ENCODE results near the gene MMP13.
"Not testable (repeated sequence)": the region's sequence is repeated elsewhere in the genome, so short reads cannot be mapped to it uniquely, and the experiment has no call there.

MMP13 gene

DNA sequence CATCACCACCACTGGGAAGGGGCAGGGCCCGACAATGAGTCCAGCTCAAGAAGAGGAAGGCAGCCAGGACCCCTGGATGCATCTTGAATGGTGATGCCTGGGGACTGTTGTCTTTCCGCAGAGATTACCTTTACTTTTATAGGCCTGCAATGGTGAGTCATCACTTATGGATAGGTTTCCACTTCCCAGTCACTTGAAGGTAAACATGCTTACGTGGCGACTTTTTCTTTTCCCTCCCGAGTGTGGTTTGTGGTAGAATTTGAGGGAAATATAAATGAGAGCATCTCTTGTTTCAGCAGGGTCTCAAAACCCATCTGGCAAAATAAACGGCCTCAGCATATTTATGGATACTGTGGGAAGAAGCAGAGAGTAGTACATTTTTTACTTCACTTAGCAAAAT, at the start of gene MMP13:
TSS of gene MMP13 (minus strand) at position 109 of the 400 bp plus-strand sequence. CDS start at position 82, 27 bp downstream.
- DNase-seq (ENCODE audit: low read depth in 1 of 2, low spot score in 1 of 2), result no peak

- DNase-seq (ENCODE audit: low read depth in 1 of 2, low spot score in 1 of 2), result not testable (repeated sequence)
Observed at GRCh38 chr11:103004234-103004633, 48.7 kb upstream of the MMP13 start.

DNA sequence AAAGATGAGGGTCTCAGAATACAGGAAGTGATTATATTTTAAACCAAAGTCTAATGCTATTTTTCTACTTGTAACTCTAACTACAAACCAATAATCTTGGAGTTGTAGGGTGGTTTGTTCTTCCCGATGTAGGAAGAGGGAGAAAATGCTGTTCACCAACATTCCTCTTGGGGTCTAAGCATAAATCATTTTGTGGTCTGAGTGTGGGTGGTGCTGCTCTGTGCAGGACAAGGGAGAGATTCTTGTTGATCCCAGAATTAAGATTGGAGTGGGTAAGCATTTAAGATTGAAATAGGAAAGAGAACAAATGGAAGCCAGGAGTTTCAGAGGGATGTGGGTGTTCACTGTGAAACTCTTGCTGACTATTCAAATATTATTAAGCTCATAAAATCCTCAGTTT, 38.6 kb upstream of the MMP13 start:
- no peak for DNase-seq (ENCODE audit: low read depth in 1 of 2, low spot score in 1 of 2)

- DNase-seq (ENCODE audit: low read depth in 1 of 2, low spot score in 1 of 2), result no peak
Observed at GRCh38 chr11:102991776-102992175, 36.2 kb upstream of the MMP13 start.

DNA sequence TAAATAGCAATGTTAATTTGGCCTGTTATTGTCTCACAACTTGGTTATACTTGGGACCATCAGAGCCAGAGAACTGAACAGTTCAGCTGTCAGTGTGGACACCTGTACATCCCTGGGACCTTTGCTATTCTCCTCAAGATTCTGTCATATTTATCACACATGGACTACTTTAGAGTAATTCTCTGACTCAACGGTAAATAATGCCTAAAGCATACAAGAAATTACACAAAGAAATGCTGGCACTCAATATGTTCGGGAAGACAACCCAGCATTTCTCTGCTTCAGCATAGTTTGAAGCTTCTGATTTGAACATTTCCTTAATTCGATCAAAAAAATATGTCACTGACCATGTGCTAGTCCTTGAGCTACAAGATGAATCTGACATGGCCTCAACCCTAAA, 34.6 kb upstream of the MMP13 start:
- DNase-seq (ENCODE audit: low read depth in 1 of 2, low spot score in 1 of 2), result no peak

- DNase-seq (ENCODE audit: low read depth in 1 of 2, low spot score in 1 of 2), result no peak
Observed at GRCh38 chr11:102989379-102990047, 34.0 kb upstream of the MMP13 start.

DNA sequence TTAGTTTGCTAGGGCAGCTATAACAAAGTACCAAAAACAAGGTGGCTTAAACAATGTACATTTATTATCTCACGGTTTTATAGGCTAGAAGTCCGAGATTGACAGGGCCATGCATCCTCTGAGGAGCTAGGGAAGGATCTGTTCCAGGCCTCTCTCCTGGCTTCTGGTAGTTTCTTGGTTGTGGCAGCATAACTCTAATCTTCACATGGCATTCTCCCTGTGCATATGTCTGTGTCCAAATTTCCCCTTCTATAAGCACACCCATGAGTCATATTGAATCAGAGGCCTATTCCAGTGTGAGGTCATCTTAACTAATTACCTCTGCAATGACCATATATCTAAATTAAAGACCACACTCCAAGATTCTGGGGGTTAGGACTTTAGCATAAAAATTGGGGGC, 31.3 kb upstream of the MMP13 start:
- DNase-seq (ENCODE audit: low read depth in 1 of 2, low spot score in 1 of 2), result no peak

- DNase-seq (ENCODE audit: low read depth in 1 of 2, low spot score in 1 of 2), result no peak
Observed at GRCh38 chr11:102985850-102986249, 30.3 kb upstream of the MMP13 start.

DNA sequence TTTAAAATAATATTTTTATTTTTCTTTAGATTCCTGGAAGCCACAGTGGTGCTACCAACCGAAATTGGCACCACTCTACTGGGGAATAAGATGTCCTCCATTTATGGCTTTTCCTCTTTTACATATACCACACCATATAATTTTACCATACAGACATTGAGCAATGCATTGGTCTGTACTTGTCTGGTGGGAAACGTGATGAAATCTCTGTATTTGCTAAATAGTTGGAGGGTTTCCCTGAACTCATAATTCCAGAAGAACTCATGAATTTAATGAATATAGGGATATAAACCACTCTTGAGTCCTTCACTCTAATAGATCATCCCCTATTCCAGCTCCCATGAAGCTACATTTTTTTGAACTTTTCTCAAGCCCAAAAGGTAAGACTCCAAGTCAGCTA, 28.0 kb upstream of the MMP13 start:
- no peak for DNase-seq (ENCODE audit: low read depth in 1 of 2, low spot score in 1 of 2)

- DNase-seq (ENCODE audit: low read depth in 1 of 2, low spot score in 1 of 2), result no peak
Observed at GRCh38 chr11:102981324-102981910, 25.9 kb upstream of the MMP13 start.

- DNase-seq (ENCODE audit: low read depth in 1 of 2, low spot score in 1 of 2), result no peak
Observed at GRCh38 chr11:102974552-102975280, 19.2 kb upstream of the MMP13 start.

DNA sequence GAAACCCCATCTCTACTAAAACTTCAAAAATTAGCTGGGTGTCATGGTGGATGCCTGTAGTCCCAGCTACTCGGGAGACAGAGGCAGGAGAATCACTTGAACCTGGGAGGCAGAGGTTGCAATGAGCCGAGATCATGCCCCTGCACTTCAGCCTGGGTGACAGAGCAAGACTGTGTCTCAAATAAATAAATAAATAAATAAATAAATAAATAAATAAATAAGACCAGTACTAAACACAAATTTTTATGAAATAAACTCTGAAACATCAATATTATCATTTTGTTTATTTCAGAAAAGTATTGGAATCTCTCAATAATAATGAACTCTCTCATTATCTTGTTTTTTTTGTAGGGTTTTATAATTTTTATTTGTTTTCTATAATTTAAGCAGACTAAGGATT, 18.2 kb upstream of the MMP13 start:
- not testable (repeated sequence) for DNase-seq (ENCODE audit: low read depth in 1 of 2, low spot score in 1 of 2)

- DNase-seq (ENCODE audit: low read depth in 1 of 2, low spot score in 1 of 2), result no peak
Observed at GRCh38 chr11:102972853-102973252, 17.3 kb upstream of the MMP13 start.

DNA sequence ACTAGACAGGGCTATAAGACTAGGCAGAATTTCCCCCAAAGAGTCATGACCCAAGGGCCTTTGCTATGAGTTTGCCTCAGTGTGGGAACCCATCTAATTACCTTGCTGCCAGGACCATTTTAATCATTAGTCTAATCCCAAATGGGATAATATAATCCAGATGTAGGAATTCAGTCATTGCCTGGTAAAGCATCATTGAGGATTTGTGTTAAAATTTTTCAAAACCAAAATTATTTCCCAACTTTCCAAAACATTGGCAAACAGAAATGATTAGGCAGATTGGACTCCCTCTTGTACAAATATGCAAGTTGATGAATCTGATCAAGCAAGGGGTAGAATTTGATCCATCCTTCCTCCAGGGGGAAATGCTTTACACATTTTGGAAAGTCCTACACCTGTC, 16.2 kb upstream of the MMP13 start:
- no peak for DNase-seq (ENCODE audit: low read depth in 1 of 2, low spot score in 1 of 2)

- no peak for DNase-seq (ENCODE audit: low read depth in 1 of 2, low spot score in 1 of 2)
Observed at GRCh38 chr11:102967497-102967896, 12.0 kb upstream of the MMP13 start.

DNA sequence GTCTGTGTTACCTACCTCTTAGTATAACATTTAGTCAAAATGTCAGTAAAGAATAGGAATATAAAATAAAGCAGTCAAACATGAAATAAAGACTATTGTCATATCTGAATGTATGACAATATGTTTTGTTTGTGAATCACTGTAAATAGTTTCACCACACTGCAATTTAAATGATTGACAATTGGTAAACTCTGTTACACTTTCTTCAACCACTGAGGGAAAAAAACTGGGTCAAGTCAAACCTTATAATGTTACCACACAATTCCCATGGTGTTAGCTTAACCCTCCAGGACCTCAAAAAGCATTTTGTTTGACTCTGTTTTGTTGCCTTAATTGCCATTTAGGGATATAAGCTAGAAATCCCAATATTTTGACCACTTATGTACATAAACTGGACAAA, 10.5 kb upstream of the MMP13 start:
- DNase-seq (ENCODE audit: low read depth in 1 of 2, low spot score in 1 of 2), result no peak

DNA sequence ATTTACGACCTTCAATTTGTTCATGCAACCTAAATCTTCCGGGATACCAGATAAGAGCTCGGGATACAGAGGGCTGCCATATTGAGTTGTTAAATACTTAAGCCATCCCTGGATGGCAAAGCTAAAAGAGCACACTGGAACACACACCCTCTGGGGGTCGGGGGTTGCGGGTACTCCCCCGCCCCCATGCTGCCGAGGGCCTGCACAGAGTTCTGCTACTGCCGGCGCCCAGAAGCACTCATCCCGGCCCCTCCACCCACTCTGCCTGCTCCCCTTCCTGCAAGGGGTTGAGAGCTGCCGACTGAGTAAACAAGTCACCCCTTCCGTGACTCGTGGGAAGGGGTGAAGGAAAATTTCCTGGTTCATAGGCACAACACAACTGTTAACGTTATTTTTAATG, 9.3 kb upstream of the MMP13 start:
- no peak for DNase-seq (ENCODE audit: low read depth in 1 of 2, low spot score in 1 of 2)

GRCh38 chr11:102957953-102958352, 2.4 kb upstream of the MMP13 start:
- DNase-seq (ENCODE audit: low read depth in 1 of 2, low spot score in 1 of 2), result no peak

GRCh38 chr11:102950622-102951081, 4.9 kb downstream of the MMP13 start:
- no peak for DNase-seq (ENCODE audit: low read depth in 1 of 2, low spot score in 1 of 2)

- DNase-seq (ENCODE audit: low read depth in 1 of 2, low spot score in 1 of 2), result no peak
Observed at GRCh38 chr11:102946237-102946636, 9.3 kb downstream of the MMP13 start.

GRCh38 chr11:102940714-102941588, 14.6 kb downstream of the MMP13 start:
- peak in 1 of 2 donors; percentile 30 for DNase-seq (ENCODE audit: low read depth in 1 of 2, low spot score in 1 of 2)
